ENCODE data around the gene ZFP92.

ZFP92 gene

GRCh38 chrX:153441296-153441695 is 30.0 kb downstream of the ZFP92 start:
- no peak for DNase-seq

DNA sequence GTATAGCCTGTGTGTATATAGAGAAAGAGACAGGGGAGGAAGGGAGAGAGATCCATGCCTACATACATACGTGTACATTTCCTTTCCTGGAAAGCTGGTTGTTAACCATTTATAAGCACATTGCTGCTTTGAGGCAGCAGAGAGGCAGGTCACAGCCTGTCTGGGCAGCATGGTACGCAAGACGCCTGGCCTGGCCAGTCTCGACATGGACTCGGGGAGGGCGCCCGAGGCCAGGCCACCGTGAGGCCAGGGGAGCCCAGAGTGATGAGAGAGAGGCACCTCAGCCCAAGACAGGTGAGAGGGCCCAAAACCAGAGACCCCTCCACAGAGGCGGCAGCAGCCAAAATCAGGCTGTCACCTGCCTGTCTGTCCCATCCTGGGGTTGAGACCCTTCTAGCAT is 30.7 kb downstream of the ZFP92 start:
- DNase-seq, result no peak

GRCh38 chrX:153442463-153442862 is 31.2 kb downstream of the ZFP92 start:
- no peak for DNase-seq

DNA sequence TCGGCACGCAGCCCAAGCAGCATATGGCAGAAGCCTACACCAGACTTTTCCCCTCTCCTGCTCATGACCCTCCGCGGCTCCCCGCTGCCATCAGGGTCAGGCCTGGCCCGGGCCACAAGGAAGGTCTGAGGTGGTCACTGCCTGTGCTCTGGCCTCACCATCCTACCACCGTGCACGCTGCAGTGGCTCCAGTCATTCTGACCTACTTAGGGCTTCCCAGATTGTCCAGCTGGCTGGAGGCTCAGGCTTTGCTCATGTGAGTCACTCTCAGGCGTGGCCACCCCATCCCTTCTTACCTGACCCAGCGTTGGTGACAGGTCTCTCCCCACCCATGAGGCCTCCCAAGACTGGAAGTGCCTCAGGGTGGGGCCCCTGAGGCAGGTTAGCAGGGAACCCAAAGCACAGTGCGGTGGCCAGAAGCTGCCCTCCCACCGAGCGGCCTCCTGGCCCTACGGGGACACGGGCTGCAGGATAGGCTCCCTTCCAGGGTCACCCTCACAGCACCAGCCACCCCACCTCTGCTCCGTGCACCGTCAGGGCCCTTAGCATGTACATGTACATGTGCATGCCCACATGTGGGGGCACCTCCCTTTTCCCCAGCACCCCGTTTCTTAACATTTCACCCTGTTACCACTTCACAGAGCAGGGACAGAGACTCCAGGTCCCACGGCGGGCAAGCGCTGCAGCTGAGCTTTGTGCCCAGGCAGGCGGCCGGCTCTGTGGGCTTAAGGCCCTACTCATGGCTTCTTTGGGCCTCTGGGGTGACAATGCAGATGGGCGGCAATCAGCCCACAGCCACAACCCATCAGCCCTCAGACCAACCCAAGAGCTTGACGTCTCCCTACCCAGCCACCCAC is 32.4 kb downstream of the ZFP92 start:
- no peak for DNase-seq

DNA sequence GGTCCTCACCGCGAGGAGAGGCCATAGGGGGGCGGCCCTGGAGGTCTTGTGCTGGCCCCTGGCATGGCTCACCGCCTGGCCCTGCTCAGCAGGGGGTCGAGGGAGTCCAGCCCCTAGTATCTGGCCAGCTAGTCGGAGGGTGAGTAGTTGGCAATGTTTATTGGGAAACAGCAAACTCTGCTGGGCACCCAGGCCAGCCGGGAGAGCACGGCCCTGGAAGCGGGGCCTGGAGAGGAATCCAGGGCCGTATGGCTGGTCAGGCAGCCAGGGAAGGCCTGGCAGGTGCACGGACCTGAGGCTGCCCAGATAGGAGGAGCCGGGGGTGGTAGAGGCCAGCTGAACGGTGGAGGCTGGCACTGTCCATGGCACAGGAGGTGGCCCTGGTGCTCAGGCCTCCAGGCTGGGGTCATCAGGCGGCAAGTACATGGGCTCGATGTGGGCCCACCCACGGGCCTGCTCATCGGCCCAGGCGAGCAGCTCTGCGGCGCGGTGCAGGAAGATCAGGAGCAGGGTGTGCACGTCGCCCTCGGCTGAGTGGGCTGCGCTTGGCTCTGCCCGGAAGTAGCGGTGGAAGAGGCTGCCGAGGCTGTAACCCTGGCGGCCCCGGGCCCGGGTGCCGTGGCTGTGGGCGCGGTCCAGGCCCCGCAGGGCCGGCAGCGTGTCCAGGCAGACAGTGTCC is 33.2 kb downstream of the ZFP92 start:
- DNase-seq, result no peak

DNA sequence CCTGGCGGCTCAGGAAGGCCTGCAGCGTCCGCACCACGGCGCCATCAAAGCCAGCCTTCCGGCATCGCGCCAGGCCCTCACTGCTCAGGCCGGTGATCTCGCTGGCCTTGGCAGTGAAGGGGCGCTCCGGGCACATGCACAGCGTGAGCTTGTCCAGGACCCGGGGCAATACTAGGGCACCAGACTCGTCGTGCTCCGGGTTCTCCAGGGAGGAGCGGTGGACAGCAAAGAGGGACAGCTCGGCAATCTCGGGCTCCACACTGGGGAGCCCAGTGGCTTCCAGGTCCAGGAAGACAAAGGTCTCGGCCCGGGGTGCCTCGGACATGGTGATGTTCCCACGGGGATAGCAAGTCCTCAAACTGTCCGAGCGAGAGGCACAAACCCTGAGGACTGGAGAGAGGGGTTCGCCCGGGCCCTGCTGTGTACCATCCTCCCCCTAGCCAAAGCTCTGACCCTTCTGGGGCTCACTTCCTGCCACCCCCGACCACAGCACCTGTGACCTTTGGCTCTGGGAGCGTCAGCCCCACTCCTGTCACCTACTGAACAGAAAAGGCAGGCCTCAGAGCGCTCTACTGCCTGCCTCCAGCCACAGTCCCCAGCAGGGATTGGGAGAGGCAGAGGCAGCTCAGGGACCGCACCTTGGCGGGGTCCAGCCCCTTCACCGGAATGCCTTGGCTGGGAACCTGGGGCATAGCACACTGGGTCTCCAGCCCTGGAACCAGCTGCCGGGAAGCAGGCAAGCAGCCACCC is 34.0 kb downstream of the ZFP92 start:
- no peak for DNase-seq

GRCh38 chrX:153445856-153446635 is 34.8 kb downstream of the ZFP92 start, which contains the start of gene TREX2:
TSS of gene TREX2 (minus strand) at chrX:153446056. CDS start at chrX:153445430, 626 bp downstream.
- no peak for DNase-seq

- no peak for DNase-seq
These were observed 35.3 kb downstream of the ZFP92 start for GRCh38 chrX:153446636-153446936.

DNA sequence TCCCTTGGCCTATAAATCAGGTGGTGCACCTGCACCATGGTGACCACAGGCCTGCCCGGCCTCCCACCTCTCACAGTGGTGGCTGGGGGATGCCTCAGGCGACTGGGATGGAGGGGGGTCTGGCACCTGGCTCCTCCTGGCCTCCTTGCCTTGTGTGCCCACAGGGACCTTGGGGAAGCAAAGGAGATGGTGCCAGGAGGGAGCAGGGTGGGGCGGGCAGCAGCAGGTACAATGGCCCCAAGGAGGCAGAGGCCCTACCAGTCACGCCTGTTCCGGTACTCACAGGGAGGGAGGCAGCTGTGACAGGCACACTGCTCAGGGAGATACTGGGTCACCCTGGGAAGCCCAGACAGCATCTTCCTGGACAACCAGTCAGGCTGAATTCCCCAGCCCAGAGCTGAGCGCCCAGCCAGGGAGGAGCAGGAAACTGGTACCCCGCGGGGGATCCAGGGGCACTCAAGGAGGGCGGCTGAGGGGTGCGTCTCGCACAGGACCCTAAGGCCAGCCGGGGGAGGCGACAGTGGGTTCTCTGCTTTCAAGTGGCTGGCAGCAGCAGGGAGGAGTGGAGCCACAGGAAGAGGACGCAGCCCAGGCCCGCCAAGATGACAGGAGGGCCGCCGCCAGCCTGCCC is 35.8 kb downstream of the ZFP92 start:
- no peak for DNase-seq

GRCh38 chrX:153447581-153447960 is 36.3 kb downstream of the ZFP92 start:
- DNase-seq, result no peak

DNA sequence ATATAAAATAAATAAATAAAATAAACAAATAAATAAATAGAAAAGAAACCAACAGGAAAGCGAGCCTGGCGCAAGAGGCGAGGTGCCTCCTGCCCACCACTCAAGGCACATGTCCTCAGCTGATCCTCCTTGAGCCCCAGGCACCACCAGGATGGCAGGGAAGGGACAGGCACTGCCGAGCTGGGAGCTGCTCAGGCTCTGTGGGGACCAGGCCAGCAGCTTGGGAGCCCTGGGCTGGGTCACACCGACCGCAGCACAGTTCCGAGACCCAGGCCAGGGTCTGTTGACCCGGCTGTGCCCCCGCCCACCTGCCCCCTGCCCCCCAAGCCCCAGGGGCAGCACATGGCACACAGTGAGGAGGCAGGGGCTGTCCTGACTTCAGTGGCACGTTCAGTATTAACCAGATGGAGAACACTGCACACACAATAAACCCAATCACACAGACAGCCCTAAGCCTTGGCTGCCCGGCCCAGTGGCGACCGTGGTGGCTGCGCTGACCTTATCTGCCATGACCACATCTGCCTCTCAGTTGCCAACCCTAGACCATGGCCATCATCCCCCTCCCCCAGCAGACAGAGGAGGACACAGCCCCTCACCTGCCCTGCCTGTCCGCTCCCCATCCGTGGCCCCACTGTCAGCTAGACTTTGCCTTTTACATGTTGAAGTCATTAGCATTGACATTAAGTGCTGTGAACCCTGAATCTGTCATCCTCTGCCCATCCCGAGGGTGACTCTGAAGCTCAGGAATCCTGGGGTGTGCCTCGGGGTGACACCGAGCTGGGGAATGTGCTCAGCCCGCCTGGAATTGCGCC is 37.5 kb downstream of the ZFP92 start:
- no peak for DNase-seq

DNA sequence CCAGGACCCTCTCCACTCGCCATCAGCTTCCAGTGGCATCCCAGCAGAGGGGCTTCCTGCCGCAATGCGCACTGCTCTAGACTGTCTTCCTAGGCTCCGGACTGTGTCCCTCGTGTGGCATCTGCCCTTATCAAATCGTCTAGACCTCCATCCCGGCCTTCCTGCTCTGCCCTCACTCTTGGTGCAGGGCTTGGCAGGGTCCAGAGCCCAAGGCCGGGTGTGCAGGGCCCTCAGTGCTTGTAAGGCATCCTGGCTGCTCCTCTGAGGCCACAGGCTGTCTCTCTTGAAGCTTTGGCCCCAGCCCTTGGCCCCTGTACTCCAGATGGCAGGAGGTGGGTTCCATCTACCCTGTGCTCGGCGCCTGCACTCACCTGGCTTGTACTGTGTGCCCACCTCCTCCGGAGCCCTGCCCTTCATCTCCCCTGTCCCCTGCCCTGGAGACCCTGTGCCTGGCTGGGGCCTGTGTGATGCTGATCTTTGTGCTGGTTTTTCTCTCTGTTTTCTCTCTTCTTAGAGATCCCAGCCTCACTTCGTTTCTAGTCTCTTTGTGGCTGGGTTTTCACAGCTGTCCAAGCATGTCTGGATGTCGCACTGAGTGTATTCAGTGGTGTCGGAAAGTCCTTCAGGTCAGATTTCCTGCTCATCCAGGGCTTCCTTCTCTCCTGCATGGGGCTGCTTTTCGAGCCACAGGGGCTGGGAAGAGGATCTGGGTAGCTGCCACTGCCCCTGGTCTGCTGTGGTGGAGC is 38.3 kb downstream of the ZFP92 start:
- DNase-seq, result no peak

GRCh38 chrX:153450114-153450948 is 39.1 kb downstream of the ZFP92 start:
- no peak for DNase-seq

DNA sequence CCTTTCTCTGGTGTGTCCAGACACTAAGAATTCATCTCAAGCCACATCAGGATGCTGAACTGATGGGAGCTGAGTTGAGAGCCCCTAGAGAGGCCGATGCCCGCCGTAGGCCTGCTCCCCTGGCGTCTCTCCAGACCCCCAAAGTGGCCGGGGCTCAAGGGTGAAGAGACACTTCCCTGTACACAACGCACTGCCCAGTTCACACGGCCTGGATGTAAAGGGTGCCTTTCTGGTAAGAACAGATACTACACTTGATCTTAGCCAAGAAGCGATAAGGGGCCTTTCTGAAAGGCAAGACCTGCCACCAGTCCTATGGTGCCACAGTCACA is 39.6 kb downstream of the ZFP92 start:
- no peak for DNase-seq

- no peak for DNase-seq
These were observed 43.8 kb downstream of the ZFP92 start for GRCh38 chrX:153454901-153455550.

- DNase-seq, result no peak
These were observed 44.3 kb downstream of the ZFP92 start for GRCh38 chrX:153455571-153455970.

DNA sequence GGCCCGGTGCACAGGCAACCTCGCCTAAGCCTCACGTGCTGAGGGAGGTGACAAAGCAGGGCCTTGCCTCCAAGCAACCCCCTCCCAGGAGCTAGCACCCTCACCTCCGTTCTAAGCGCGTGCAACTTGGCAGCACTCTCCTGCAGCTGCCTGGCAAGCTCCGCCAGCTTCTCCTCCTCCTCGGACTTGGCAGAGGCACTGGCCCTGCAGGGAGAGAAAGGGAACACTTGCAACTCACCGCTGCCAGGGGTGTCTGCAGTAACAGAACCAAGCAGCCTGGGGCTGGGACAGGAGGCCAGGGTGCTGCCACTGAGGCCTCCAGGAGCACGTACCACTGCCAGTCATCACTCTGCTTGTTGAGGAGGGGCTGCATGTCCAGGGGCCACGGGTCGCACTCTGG is 44.9 kb downstream of the ZFP92 start:
- no peak for DNase-seq

DNA sequence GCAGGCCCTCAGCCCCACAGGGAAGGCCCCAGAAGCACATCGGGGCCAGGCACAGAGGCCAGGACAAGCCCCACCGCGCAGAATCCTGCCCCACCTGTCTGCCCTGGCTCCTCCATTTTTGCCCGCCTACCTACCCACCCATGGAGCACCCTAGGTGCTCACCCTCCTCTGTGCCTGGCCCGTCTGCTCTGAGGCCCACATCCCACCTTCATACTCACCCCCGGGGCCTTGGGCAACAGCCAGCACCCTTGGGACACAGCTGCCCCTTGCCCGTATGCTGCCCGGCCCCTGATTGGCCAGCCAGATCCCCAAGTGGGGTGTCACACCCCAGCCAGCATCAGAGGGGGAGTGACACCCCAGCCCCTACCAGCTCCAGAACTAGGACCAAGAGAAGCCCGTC is 45.4 kb downstream of the ZFP92 start:
- no peak for DNase-seq

DNA sequence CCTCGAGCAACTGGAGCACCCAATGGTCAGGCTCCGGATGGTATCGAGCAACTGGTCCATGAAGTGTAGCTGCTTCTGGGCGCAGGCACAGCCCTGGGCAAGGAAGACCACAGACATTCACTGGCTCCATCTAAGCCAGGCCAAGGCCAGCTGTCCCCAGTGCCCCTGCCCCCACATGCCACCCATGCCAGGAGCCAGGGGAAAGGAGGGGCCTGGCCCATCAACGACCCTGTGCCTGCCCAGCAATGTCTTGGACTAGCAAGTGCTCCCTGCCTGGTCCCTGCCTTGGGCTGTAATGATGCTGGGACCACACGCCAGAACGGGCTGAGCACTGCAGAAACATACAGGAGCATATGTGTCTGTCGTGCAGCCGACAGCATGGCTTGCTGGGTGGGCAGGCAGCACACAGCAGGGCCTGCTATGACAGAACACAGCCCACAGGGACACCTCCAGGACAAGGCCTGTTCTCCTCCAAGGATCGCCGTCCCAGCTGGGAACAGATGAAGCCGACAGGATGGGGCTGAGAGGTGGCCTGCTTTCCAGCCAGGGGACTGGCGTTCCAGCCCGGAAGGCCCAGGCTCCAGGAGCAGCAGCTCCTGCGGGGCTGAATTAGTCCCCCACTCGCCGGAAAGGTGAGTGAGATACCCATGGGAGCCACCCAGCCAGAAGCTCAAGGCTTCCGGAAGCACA is 46.0 kb downstream of the ZFP92 start:
- DNase-seq, result no peak
